ENCODE data around the gene OSBPL9.
A peak's percentile ranks its signal among the peaks of the same experiment; 100 is the strongest.
"Not testable (repeated sequence)": the region's sequence is repeated elsewhere in the genome, so short reads cannot be mapped to it uniquely, and the experiment has no call there.

The OSBPL9 gene

GRCh38 chr1:51708911-51709760, 92.2 kb downstream of the OSBPL9 start:
- no peak for DNase-seq (ENCODE audit: low read depth)

- no peak for DNase-seq (ENCODE audit: low read depth)
These were observed 93.1 kb downstream of the OSBPL9 start for GRCh38 chr1:51709951-51710350.

GRCh38 chr1:51712590-51712989, 95.7 kb downstream of the OSBPL9 start:
- DNase-seq (ENCODE audit: low read depth), result no peak

GRCh38 chr1:51714374-51715019, 97.6 kb downstream of the OSBPL9 start:
- no peak for DNase-seq (ENCODE audit: low read depth)

- DNase-seq (ENCODE audit: low read depth), result no peak
These were observed 98.5 kb downstream of the OSBPL9 start for GRCh38 chr1:51715369-51715768.

- DNase-seq (ENCODE audit: low read depth), result no peak
These were observed 99.9 kb downstream of the OSBPL9 start for GRCh38 chr1:51716746-51717145.

GRCh38 chr1:51717842-51718241, 101.0 kb downstream of the OSBPL9 start:
- no peak for DNase-seq (ENCODE audit: low read depth)

- DNase-seq (ENCODE audit: low read depth), result no peak
These were observed 102.3 kb downstream of the OSBPL9 start for GRCh38 chr1:51719146-51719545.

- no peak for DNase-seq (ENCODE audit: low read depth)
These were observed 107.9 kb downstream of the OSBPL9 start for GRCh38 chr1:51724797-51725196.

- no peak for DNase-seq (ENCODE audit: low read depth)
These were observed 109.2 kb downstream of the OSBPL9 start for GRCh38 chr1:51726051-51726450.

- DNase-seq (ENCODE audit: low read depth), result no peak
These were observed 109.8 kb downstream of the OSBPL9 start for GRCh38 chr1:51726544-51727225.

GRCh38 chr1:51727366-51727765, 110.5 kb downstream of the OSBPL9 start:
- DNase-seq (ENCODE audit: low read depth), result no peak

GRCh38 chr1:51728611-51729155, 111.8 kb downstream of the OSBPL9 start:
- no peak for DNase-seq (ENCODE audit: low read depth)

GRCh38 chr1:51729156-51729823, 112.4 kb downstream of the OSBPL9 start:
- DNase-seq (ENCODE audit: low read depth), result peak; percentile 94

- no peak for DNase-seq (ENCODE audit: low read depth)
These were observed 113.0 kb downstream of the OSBPL9 start for GRCh38 chr1:51729824-51730301.

- DNase-seq (ENCODE audit: low read depth), result no peak
These were observed 115.1 kb downstream of the OSBPL9 start for GRCh38 chr1:51731998-51732397.

GRCh38 chr1:51732701-51733425, 116.0 kb downstream of the OSBPL9 start:
- no peak for DNase-seq (ENCODE audit: low read depth)

GRCh38 chr1:51733426-51733774, 116.5 kb downstream of the OSBPL9 start:
- not testable (repeated sequence) for DNase-seq (ENCODE audit: low read depth)

- DNase-seq (ENCODE audit: low read depth), result no peak
These were observed 117.1 kb downstream of the OSBPL9 start for GRCh38 chr1:51733793-51734522.

GRCh38 chr1:51734896-51735745, 118.2 kb downstream of the OSBPL9 start:
- no peak for DNase-seq (ENCODE audit: low read depth)
